ENCODE measurements around the gene NLGN4Y. TPM values are rescaled to one million over a fixed set of nuclear protein-coding genes. Genes with fewer than 3 reads are reported as not detected.

Gene NLGN4Y
- total RNA-seq, 1 donor from 2014 or later, result 31.3 TPM

DNA sequence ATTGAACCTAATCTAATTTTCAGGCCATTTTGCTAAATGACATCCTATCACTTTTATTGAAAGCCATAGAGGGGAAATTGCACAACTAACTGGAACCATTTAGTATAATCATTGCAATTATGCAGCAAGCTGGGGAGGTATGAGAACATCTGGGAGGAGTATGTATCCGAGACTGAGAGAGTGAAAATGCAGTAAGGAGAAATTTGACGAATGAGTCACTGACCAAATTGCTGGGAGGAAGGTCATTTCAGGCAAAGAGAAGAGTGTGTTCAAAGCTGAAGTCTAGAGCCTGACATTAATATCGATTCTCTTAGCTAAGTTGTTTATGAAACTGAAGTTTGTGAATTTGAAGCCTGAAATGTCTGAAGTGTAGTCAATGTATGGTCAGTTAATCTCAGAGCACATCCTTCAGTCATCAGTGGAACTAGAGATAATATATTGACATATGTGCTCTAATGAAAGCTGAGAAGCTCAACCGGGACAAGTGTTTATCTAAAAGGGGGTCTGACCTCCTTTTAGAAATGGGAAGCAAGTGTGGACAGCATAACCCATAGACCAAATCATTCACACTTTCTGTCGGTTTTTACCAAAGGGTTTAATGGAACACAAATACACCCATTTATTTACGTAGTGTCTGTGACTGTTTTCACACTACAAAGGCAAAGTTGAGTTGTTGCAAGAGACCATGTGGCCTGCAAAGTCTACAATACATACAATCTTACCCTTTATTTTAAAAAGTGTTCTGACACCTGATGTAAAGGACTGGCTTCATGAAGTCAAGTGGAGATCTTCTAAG lies 120.0 kb downstream of the NLGN4Y start:
- DNase-seq (ENCODE audit: low read depth in 2 of 2), result no peak

- no peak for DNase-seq (ENCODE audit: low read depth in 2 of 2)
These were observed 154.9 kb downstream of the NLGN4Y start for GRCh38 chrY:14679181-14679580.

DNA sequence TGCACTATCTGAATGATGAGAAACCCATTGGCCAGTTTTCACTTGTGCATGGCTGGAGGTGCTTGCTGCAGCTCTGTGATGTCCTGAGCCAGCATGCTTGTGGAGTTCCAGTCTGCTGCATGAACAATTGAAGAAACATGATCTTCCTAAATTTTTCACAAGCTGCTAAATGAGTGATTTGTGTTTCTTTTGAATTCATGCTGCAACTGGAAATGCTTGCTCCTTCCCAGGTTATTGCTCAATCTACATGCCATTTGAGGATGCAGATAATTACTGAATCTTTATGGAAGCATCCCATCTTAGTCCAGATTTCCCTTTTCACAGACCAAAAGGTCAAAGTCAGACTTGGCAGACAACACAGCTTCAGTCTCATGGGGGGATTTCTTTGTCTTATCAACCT lies 170.2 kb downstream of the NLGN4Y start:
- no peak for DNase-seq (ENCODE audit: low read depth in 2 of 2)

DNA sequence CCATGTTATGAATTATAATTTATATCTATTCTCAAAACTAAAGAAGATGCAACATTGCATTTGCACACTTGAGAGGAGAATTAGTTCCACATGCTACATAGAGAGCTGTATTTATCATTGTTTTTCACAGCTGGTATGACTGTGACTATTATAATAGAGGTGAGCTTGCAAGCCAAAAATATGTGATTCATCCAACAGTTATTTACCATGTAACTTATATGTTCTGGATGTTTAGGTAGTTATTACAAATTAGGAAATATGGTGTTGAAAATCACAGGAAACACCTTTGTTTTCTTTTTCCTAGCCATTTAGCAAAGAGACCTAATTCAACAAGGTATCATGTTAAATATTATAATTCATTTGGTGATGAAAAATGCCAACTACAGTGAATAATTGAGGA lies 183.8 kb downstream of the NLGN4Y start:
- DNase-seq (ENCODE audit: low read depth in 2 of 2), result no peak

- DNase-seq (ENCODE audit: low read depth in 2 of 2), result no peak
These were observed 217.3 kb downstream of the NLGN4Y start for GRCh38 chrY:14741596-14741995.

DNA sequence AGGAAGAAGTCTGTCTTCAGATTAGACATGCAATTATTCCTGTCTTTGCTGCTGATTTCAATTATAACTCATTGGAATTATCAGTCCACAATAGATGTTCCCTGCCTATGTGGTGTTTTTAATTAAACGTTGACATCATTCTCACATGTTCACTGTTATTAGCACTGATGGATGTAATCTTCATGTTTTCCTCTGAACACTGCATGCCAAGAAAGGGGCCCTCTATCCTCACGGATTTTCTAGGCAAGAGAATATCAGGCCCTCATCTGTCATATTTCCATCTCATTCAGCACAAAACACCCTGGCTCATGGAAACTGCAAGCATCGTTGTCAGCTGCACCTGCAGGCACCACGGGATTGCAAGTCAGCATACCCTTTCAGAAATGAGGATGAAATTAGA lies 224.0 kb downstream of the NLGN4Y start:
- DNase-seq (ENCODE audit: low read depth in 2 of 2), result no peak

DNA sequence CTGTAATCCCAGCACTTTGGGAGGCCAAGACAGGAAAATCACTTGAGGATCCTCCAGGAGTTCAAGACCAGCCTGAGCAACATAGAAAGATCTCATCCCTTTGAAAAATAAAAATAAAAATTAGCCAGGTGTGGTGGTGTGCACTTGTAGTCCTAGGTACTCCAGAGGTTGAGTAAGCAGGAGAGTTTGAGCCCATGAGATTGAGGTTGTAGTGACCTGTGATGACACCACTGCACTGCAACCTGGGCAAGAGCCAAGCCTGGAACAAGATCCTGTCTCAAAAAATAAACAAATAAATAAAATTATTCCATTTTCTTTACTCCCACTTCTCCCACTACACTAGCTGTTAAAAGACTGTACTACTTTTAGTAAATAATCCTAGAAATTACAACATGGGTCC lies 231.2 kb downstream of the NLGN4Y start:
- DNase-seq (ENCODE audit: low read depth in 2 of 2), result no peak

DNA sequence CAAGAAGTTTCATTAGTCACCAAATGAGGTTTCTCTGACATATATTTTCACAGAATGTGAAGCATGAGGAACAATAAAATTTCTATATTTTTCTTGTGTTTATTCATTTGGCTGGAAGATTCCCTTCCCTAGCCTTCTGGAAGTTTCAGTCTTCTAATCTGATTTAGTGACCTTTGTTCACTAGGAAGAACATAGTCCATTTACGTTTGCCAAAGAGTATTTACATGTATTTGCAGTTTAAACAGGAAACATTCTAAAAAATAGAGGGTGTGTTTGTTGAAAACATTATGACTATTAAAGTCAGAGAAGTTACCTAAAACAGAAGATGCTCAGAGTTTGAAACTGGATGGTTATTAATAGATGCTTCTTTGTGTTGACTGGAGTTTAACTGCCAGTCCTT lies 238.6 kb downstream of the NLGN4Y start:
- DNase-seq (ENCODE audit: low read depth in 2 of 2), result no peak

DNA sequence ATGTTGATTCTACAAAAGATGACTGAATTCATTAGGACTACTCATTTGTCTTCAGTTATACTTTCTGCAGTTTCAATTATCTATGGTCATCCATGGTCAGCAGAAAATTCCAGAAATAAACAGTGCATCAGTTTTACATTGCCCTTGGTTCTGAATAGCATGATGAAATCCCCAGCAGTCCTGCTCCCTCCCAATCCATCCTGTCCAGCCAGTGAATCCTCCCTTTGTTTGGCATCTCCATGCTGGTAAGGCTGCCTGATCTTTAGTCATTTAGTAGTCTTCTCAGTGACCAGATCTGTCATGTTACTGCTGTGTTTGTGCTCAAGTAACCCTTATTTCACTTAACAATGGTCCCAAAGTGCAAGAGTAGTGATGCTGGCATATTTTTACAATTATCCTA lies 239.3 kb downstream of the NLGN4Y start:
- no peak for DNase-seq (ENCODE audit: low read depth in 2 of 2)

GRCh38 chrY:14778208-14778607 lies 253.9 kb downstream of the NLGN4Y start:
- DNase-seq (ENCODE audit: low read depth in 2 of 2), result no peak

- no peak for DNase-seq (ENCODE audit: low read depth in 2 of 2)
These were observed 268.8 kb downstream of the NLGN4Y start for GRCh38 chrY:14793104-14793503.

- no peak for DNase-seq (ENCODE audit: low read depth in 2 of 2)
These were observed 269.3 kb downstream of the NLGN4Y start for GRCh38 chrY:14793674-14794073.

DNA sequence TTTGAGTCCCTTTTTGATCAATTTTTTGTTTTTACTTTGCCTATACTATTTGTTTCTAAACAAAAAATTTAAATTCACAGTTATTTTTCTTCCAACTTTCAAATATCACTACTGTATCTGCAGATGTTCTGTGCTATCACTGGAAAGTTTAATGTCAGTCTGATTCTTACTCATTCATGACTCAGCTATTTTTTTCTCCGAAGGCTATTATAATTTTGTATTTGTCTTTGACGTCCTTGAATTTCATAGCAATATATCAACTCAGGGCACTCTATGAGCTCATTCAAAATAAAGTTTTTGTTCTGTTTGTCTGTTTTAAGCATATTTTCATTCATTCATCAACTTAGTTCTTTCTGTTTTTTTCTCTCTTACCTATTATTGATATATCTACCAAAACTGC lies 273.7 kb downstream of the NLGN4Y start:
- no peak for DNase-seq (ENCODE audit: low read depth in 2 of 2)

DNA sequence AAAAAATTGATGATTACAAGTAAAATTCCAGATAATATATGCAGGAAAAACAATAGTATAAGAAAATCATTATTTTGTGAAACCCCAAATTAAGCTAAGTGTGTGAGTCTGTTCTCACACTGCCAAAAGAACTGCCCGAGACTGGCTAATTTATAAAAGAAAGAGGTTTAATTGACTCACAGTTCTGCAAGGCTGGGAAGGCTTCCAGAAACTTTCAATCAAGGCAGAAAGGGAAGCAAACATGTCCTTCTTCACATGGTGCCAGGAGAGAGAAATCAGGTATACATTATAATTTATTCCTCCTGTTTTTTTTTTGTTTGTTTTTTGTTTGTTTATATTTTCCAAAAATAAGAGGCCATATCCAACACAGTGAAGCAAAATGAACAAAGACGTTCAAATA lies 276.8 kb downstream of the NLGN4Y start:
- no peak for DNase-seq (ENCODE audit: low read depth in 2 of 2)

DNA sequence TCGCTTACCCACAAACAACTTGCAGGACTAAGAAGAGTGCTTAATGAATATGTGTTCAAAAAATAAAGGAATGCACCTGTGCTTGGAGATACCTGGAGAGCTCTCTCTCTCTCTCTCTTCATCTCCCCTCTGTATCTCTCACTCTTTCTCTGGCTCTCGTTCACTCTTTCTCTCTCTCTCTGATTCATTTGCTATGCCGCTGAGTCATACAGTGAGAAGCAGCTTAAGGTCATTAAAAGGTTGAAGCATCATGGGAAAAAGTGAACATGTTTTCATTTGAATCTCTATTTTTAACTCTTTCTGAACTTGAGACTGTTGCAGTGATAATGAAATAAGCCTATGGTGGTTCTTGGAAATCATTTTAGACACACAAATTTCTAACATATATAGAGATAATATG lies 277.8 kb downstream of the NLGN4Y start:
- DNase-seq (ENCODE audit: low read depth in 2 of 2), result no peak

DNA sequence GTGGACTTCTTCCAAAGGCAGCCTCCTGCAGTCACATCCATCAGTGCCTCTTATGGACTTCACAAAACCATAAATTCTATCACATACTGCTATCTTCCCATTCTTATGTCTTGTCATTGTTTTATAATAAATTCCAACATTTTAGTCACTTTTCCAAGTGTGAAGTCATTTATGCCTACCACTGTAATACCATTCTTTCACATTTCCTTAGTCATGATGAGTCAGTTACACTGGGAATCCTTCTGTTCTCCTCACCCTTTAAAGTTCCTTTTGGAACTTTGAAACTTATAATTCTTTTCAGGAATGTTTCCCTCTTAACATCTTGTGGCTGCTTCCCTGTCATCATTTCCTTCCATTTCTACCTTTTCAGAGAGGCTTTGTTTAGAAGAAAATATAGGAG lies 279.7 kb downstream of the NLGN4Y start:
- no peak for DNase-seq (ENCODE audit: low read depth in 2 of 2)

- DNase-seq (ENCODE audit: low read depth in 2 of 2), result no peak
These were observed 294.1 kb downstream of the NLGN4Y start for GRCh38 chrY:14818452-14818851.

DNA sequence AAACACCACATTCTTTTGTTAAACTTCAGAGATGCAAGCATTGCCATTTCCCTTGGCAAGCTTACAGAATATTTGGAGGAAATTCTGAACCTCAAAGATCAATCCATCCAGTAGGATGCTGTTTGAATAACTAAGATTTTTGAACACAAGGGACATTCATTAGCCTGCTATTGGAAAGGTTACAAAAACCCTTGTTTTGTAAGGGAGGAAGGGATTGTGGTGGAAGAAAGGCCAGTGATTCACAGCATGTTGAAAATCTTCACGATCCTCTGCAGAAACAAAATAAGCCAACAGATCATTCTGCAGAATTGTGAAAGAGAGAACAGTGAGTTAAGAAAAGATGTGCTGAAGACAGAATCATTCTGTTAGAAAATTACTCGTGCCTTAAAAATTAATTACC lies 297.9 kb downstream of the NLGN4Y start:
- DNase-seq (ENCODE audit: low read depth in 2 of 2), result no peak

GRCh38 chrY:14822906-14823305 lies 298.6 kb downstream of the NLGN4Y start:
- no peak for DNase-seq (ENCODE audit: low read depth in 2 of 2)

DNA sequence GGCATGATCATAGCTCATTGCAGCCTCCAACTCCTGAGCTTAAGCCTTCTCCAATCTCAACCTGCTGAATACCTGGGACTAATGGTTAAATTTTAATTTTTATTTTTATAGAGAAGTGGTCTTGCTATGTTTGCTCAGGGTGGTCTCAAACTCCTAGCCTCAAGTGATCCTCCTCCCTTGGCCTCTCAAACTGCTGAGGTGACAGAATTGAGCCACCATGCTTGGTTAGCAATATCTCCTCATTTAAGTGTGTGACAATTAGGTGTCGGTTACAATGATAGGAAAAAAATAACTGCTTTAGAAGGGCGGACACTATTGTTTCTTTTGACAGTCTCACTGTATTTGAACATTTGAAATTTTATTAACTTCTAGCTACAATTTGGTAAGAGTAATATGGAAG lies 300.3 kb downstream of the NLGN4Y start:
- no peak for DNase-seq (ENCODE audit: low read depth in 2 of 2)

- no peak for DNase-seq (ENCODE audit: low read depth in 2 of 2)
These were observed 301.4 kb downstream of the NLGN4Y start for GRCh38 chrY:14825728-14826127.

- DNase-seq (ENCODE audit: low read depth in 2 of 2), result no peak
These were observed 304.2 kb downstream of the NLGN4Y start for GRCh38 chrY:14828531-14828930.

GRCh38 chrY:14829366-14829885 lies 305.1 kb downstream of the NLGN4Y start:
- DNase-seq (ENCODE audit: low read depth in 2 of 2), result no peak

Data from lung microvascular endothelial cell (primary cell).